NCI-H524 (cell line): ENCODE data around the gene DUOX2.
"Not testable (repeated sequence)": the region's sequence is repeated elsewhere in the genome, so short reads cannot be mapped to it uniquely, and the experiment has no call there.

Source experiments
- DNase-seq, 2 experiments: peaks; one replicate each; lab custom pipeline; 2025; lab: John Stamatoyannopoulos, UW

DUOX2 gene

GRCh38 chr15:45073602-45074001, 40.4 kb downstream of the DUOX2 start:
- not testable (repeated sequence) for DNase-seq

- DNase-seq = not testable (repeated sequence)
Observed at GRCh38 chr15:45069942-45070360, 44.0 kb downstream of the DUOX2 start.

- DNase-seq = no peak
Observed at GRCh38 chr15:45064386-45064785, 49.6 kb downstream of the DUOX2 start.

- DNase-seq = not testable (repeated sequence)
Observed at GRCh38 chr15:45062301-45062700, 51.7 kb downstream of the DUOX2 start.

DNA sequence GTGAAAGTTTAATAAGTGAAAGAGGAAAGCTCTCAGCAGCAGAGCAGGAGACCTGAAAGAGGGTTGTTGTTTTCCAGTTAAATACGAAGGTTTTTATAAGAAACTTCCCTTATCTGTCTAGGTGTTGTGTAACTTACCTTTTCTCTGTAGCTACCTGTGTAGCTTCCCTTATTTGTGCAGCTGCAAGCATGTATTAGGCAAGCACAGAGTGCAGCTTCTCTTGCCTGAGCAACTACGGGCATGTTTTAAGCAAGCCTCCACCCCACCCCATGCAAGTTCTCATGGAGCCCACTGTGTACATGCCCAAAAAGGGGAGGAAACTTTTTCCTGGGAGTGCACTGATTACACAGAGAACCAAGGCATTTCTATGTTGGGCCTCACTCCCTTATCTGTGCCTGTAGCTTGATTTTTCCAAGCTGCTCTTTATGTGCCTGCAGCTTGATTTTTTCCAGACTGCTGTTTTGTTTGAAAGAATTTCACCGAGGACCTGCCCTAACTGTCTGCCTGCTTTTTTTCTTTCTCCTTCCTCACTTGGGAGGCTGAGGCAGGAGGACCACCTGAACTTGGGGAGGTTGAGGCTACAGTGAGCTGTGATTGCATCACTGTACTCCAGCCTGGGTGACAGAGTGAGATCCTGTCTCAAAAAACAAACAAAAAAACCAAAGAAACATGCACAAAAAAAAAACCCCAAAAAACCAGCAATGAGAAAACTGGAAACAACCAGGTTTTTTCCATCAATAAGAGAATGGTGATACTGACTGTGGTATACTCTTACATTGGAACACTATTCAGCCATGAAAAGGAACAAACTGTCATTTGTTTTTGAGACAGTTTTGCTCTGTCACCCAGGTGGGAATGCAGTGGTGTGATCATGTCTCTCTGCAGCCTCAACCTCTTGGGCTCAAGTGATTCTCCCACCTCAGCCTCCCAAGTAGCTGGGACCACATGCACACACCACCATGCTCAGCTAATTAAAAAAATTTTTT, 55.0 kb downstream of the DUOX2 start:
- not testable (repeated sequence) for DNase-seq

DNA sequence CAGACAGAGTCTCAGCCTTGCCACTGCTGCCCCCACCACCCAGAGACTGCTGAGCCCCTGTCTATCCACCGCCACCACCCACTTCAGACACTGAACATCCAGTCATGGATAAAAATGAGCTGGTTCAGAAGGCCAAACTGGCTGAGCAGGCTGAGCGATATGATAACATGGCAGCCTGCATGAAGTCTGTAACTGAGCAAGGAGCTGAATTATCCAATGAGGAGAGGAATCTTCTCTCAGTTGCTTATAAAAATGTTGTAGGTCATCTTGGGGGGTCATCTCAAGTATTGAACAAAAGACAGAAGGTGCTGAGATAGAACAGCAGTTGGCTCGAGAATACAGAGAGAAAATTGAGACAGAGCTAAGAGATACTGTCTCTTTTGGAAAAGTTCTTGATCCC, 61.3 kb downstream of the DUOX2 start:
- DNase-seq = not testable (repeated sequence)

- no peak for DNase-seq
Observed at GRCh38 chr15:45050587-45050986, 63.4 kb downstream of the DUOX2 start.

DNA sequence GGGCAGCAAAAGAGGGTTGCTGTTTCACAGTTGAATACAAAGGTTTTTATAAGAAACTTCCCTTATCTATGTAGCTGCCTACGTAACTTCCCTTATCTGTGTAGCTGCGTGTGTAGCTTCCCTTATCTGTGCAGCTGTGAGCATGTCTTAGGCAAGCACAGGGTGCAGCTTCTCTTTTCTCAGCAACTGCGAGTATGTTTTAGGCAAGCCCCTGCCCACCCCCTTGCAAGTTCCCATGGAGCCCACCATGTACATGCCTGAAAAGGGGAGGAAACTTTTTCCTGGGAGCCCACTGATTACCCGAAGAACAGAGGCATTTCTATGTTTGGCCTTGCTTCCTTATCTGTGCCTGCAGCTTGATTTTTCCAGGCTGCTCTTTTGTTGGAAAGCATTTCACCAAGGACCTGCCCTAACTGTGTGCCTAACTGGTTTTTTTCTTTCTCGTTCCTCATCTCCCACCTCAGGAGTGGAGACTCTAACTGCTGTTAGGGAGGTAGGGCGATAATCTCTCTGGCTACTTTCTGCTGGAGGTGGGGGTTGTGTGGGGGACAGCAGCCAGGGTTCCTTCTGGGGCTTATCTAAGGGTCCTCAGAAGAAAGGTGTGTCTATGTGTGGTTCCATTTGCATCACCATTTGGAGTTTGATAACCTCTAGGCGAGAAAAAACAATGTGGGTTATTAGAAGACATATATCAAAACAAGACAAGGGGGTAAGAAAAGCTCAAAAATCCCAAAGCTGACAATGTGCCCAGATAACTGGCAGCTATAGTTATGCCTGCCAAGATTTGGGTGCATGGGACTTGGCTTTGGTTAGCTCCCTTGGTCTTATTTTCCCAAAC, 65.0 kb downstream of the DUOX2 start:
- DNase-seq = no peak

- DNase-seq = not testable (repeated sequence)
Observed at GRCh38 chr15:45048449-45048793, 65.6 kb downstream of the DUOX2 start.

GRCh38 chr15:45044270-45044669, 69.7 kb downstream of the DUOX2 start:
- DNase-seq = not testable (repeated sequence)

DNA sequence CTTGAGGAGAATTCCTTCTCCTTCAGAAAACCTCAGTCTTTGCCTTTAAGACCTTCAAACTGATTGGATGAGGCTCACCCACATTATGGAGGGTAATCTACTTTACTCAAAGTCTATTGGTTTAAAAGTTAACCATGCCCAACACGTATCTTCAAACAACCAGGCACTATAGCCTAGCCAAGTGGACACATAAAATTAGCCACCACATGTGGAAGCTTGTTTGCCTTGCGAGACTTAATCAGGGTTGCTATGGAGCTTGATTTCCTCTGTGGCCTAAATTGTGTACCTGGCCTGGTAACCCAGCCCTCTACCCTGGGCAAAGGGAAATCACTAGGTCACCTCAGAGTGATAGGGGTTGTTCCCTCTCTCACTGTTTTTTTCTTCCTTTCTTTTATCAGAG, 71.1 kb downstream of the DUOX2 start:
- DNase-seq = not testable (repeated sequence)
